Parathyroid adenoma (tissue), 2 donors: ENCODE results near the gene CPA5.

Source experiments
- H2AFZ ChIP-seq: fragments of 300-600 bp; sonication (generic); one replicate; pipeline ENCODE4 v1.7.0; 2017; ENCODE audit warnings: antibody characterized with exemption, mild to moderate bottlenecking
- H3K27ac ChIP-seq: fragments of 300-600 bp; sonication (generic); one replicate; pipeline ENCODE4 v1.7.0; 2017
- H3K27me3 ChIP-seq: fragments of 300-600 bp; sonication (generic); one replicate; pipeline ENCODE4 v1.7.0; 2017; ENCODE audit warnings: low read length; ENCODE audit not compliant: control insufficient read depth, insufficient read depth
- H3K36me3 ChIP-seq: fragments of 300-600 bp; sonication (generic); one replicate; pipeline ENCODE4 v1.7.0; 2017; ENCODE audit warnings: low read length; ENCODE audit not compliant: control insufficient read depth, insufficient read depth
- H3K4me1 ChIP-seq: fragments of 300-600 bp; sonication (generic); one replicate; pipeline ENCODE4 v1.7.0; 2017; ENCODE audit warnings: control low read depth
- H3K4me2 ChIP-seq: fragments of 300-600 bp; sonication (generic); one replicate; pipeline ENCODE4 v1.7.0; 2017; ENCODE audit warnings: low read length
- H3K4me3 ChIP-seq: fragments of 300-600 bp; sonication (generic); one replicate; pipeline ENCODE4 v1.7.0; 2017; ENCODE audit warnings: low read depth, low read length
- H3K79me2 ChIP-seq: fragments of 300-600 bp; sonication (generic); one replicate; pipeline ENCODE4 v1.7.0; 2017; ENCODE audit warnings: control low read depth
- H3K9ac ChIP-seq: fragments of 300-600 bp; sonication (generic); one replicate; pipeline ENCODE4 v1.7.0; 2017; ENCODE audit warnings: mild to moderate bottlenecking
- H3K9me3 ChIP-seq: fragments of 300-600 bp; sonication (generic); one replicate; pipeline ENCODE4 v1.7.0; 2017; ENCODE audit warnings: low read length; ENCODE audit not compliant: control insufficient read depth
- TF ChIP-seq, protein P1 (sequence below): fragments of 300-600 bp; sonication (generic); IDR thresholded peaks from one replicate; pipeline ENCODE4 v1.7.0; 2017; ENCODE audit warnings: antibody characterized with exemption, mild to moderate bottlenecking
- donor health status: primary hyperparathyroidism.

CPA5 gene

DNA sequence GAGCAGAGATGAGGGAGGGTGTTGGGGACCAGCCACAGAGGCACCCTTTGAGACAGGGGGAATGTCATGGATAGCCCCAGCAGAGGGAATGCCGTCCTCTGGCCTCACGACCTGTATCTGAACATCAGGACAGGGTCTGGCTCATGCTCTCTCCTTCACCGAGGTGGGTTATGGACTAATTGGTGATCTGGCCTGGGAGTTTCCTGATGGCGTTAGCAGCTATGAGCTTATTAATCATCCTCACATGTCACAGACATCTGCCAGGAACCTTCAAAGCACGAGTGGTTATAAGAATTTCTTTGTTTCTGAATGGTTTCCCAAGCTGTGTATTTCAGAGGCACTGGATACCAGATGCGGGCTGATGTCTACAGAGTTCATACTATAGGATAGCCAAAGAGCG lies 44.8 kb upstream of the CPA5 start:
- Histone ChIP-seq H3K27me3 (no peaks in the 10 kb centered on the region), H3K36me3 (no peaks in the 10 kb centered on the region), H3K79me2 (no peaks in the 10 kb centered on the region), H3K4me3 (no peak overlapping the region), H3K9ac (no peak overlapping the region), H3K9me3 (no peaks in the 10 kb centered on the region), H2AFZ (no peak overlapping the region), H3K4me2 (no peak overlapping the region), H3K27ac (no peak overlapping the region), H3K4me1 (no peaks in the 10 kb centered on the region)
- TF ChIP-seq, protein P1, sequence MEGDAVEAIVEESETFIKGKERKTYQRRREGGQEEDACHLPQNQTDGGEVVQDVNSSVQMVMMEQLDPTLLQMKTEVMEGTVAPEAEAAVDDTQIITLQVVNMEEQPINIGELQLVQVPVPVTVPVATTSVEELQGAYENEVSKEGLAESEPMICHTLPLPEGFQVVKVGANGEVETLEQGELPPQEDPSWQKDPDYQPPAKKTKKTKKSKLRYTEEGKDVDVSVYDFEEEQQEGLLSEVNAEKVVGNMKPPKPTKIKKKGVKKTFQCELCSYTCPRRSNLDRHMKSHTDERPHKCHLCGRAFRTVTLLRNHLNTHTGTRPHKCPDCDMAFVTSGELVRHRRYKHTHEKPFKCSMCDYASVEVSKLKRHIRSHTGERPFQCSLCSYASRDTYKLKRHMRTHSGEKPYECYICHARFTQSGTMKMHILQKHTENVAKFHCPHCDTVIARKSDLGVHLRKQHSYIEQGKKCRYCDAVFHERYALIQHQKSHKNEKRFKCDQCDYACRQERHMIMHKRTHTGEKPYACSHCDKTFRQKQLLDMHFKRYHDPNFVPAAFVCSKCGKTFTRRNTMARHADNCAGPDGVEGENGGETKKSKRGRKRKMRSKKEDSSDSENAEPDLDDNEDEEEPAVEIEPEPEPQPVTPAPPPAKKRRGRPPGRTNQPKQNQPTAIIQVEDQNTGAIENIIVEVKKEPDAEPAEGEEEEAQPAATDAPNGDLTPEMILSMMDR: no peak

DNA sequence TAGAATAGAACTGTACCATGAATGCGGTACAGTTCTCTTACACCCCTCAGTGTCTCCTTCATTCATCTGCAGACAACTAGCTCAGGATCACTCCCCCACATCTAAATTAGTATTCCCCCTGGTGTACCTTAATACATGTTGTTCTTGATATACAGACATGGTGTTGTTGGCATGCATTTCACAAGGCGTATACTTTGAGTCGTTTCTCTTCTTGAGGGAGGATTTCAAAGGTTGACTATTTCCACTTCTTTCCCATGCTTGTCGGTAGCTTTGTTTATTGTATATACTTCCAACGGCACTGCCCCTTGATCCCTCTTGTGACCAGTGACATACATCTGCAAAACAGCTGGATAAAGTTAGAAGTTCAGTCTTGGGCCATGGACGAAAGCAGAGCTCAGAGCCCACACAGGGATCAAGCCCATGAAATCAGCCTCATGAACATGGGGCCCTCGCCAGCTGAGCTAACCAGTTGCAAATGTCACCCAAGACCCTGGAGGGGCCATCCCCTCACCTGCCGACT lies 43.1 kb upstream of the CPA5 start:
- no peaks in the 10 kb centered on the region for H3K9me3 ChIP-seq
- H3K4me1 ChIP-seq: no peaks in the 10 kb centered on the region
- H3K27ac ChIP-seq: no peak overlapping the region
- no peaks in the 10 kb centered on the region for H3K36me3 ChIP-seq
- no peaks in the 10 kb centered on the region for H3K79me2 ChIP-seq
- no peak overlapping the region for H3K9ac ChIP-seq
- TF ChIP-seq, protein P1: no peak
- H2AFZ ChIP-seq: no peak overlapping the region
- H3K4me2 ChIP-seq: no peak overlapping the region
- no peak overlapping the region for H3K4me3 ChIP-seq
- no peaks in the 10 kb centered on the region for H3K27me3 ChIP-seq

DNA sequence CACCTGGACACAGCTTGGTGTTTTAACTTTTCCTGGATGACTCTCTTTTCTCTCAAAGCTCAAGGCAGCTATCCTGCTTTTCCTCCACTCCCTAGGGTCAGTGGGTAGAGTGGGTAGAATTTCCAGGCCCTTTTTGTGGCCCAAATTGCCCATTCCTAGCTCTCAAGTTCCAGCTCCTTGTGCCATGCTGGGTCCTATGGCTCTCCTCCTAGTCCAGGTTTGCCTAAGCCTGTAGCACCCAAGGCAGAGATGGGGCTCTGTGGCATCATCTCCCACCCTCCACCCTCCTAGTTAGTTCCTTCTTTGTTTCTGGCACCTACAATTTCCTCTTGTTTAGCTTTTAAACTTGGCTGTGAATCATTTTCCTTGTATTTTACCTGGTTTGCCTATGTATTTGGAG lies 42.0 kb upstream of the CPA5 start:
- Histone ChIP-seq H3K27ac (no peak overlapping the region), H2AFZ (no peak overlapping the region), H3K4me1 (no peaks in the 10 kb centered on the region), H3K4me2 (no peak overlapping the region), H3K27me3 (no peaks in the 10 kb centered on the region), H3K36me3 (no peaks in the 10 kb centered on the region), H3K4me3 (no peak overlapping the region), H3K9ac (no peak overlapping the region), H3K79me2 (no peaks in the 10 kb centered on the region), H3K9me3 (no peaks in the 10 kb centered on the region)
- TF ChIP-seq, protein P1: no peak

DNA sequence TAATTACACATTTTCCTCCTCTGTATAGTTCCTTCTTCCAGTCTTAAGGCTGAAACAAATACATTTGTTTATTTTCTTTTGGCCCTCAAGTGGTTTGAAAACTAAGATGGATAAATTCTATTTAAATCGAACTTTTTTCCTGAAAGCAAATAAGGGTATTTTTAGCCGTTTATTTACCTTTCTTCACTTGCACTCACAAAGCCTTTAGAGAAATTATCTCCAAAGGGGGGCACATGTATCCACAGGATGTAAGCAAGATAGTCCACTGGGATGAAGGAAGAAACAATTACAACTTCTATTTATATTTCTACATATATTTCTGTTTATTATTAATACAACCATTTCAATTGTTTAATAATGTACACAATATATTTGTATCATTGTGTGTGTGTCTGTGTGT lies 41.5 kb upstream of the CPA5 start:
- no peaks in the 10 kb centered on the region for H3K4me1 ChIP-seq
- TF ChIP-seq, protein P1: no peak

DNA sequence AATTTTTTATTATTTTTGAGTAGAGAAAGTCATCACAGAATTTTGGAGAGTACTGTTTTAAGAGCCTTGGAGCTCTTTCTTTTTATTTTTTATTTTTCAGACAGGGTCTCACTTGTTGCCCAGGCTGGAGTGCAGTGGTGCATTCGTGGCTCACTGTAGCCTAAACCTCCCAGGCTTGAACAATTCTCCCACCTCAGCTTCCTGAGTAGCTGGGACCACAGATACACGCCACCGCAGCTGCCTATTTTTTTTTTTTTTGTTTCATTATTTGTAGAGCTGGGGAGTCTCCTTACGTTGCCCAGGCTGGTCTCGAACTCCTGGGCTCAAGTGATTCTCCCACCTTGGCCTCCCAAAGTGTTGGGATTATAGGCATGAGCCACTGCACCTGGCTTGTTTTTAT lies 41.1 kb upstream of the CPA5 start:
- no peaks in the 10 kb centered on the region for H3K27me3 ChIP-seq
- H3K9ac ChIP-seq: no peak overlapping the region
- TF ChIP-seq, protein P1: no peak
- H3K79me2 ChIP-seq: no peaks in the 10 kb centered on the region
- no peak overlapping the region for H3K4me3 ChIP-seq
- no peaks in the 10 kb centered on the region for H3K36me3 ChIP-seq
- no peak overlapping the region for H2AFZ ChIP-seq
- H3K9me3 ChIP-seq: no peaks in the 10 kb centered on the region
- no peaks in the 10 kb centered on the region for H3K4me1 ChIP-seq
- no peak overlapping the region for H3K27ac ChIP-seq
- no peak overlapping the region for H3K4me2 ChIP-seq

More for the DNA sequence above, 41.5 kb upstream of the CPA5 start:
- Histone ChIP-seq H3K27ac (no peak overlapping the region), H3K9ac (no peak overlapping the region), H3K79me2 (no peaks in the 10 kb centered on the region), H3K36me3 (no peaks in the 10 kb centered on the region), H3K4me2 (no peak overlapping the region), H3K27me3 (no peaks in the 10 kb centered on the region), H3K9me3 (no peaks in the 10 kb centered on the region), H2AFZ (no peak overlapping the region), H3K4me3 (no peak overlapping the region)
